ENCODE measurements around the gene MCC. TPM values are rescaled to one million over a fixed set of nuclear protein-coding genes. Genes with fewer than 3 reads are reported as not detected.

MCC gene
- total RNA-seq, 1 experiment from 2014 or later = 7.1 TPM

DNA sequence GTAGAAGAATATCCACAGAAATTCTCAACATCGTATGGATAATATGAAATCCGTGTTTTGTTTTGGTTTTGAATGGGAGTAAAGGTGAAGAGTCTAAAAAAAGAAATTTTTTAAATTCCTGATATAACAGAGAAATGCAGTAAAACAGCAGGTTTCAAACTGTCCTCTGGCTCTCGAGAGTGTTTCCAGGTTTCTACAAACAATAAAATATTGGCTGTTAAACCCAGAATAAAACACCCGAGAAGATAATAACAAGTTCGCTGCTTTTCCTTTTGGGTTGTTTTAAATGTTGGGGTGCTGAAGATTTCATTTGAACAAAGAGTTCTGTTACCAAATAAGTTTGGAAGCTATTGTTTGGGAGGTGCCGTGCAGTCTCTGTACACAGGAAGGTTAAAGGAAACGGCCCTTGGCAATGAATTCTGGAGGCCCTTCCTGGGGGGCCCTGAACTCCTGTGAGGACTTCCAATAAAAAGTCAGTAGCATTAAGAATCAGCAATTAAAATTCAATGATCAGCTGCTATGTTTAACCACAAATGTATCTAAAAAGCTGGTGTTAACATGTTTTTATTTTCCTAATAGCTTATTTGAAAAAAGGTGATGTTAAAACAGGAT is 269.2 kb downstream of the MCC start:
- Histone ChIP-seq H3K9ac (ENCODE audit: low read length) (no peak overlapping the region), H3K36me3 (ENCODE audit: low read depth, low read length) (no peaks in the 10 kb centered on the region), H3K27ac (ENCODE audit: low read length) (no peak overlapping the region), H3K9me2 (replicated peaks; ENCODE audit: low read length) (no peaks in the 10 kb centered on the region), H3K27me3 (ENCODE audit: low read length) (no peaks in the 10 kb centered on the region), H3K9me3 (ENCODE audit: low read length) (no peaks in the 10 kb centered on the region), H3K79me2 (ENCODE audit: low read length) (no peaks in the 10 kb centered on the region), H3K4me2 (ENCODE audit: low read length) (no peak overlapping the region), H3F3A (ENCODE audit: low read length, unreplicated experiment) (no peaks in the 10 kb centered on the region), H3K4me1 (ENCODE audit: insufficient read depth, low read length) (peaks cover 32% of the 10 kb centered on the region), H4K20me1 (ENCODE audit: low read length) (no peaks in the 10 kb centered on the region), H2AFZ (ENCODE audit: low read length) (no peak overlapping the region), H3K4me3 (ENCODE audit: low read length) (no peak overlapping the region)
- ChIA-PET CTCF (no interaction called here), POLR2A (ENCODE audit: unreplicated experiment) (no interaction called here)
- intact Hi-C loops (cut with micrococcal nuclease) = no loop called here
- TF ChIP-seq EZH2phosphoT487 (IDR thresholded peaks at IDR 0.05; ENCODE audit: borderline replicate concordance, low read length) (no peak), EZH2 (IDR thresholded peaks at IDR 0.05; ENCODE audit: low read length, unreplicated experiment) (no peak)
- TF ChIP-seq, protein P1, sequence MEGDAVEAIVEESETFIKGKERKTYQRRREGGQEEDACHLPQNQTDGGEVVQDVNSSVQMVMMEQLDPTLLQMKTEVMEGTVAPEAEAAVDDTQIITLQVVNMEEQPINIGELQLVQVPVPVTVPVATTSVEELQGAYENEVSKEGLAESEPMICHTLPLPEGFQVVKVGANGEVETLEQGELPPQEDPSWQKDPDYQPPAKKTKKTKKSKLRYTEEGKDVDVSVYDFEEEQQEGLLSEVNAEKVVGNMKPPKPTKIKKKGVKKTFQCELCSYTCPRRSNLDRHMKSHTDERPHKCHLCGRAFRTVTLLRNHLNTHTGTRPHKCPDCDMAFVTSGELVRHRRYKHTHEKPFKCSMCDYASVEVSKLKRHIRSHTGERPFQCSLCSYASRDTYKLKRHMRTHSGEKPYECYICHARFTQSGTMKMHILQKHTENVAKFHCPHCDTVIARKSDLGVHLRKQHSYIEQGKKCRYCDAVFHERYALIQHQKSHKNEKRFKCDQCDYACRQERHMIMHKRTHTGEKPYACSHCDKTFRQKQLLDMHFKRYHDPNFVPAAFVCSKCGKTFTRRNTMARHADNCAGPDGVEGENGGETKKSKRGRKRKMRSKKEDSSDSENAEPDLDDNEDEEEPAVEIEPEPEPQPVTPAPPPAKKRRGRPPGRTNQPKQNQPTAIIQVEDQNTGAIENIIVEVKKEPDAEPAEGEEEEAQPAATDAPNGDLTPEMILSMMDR (conservative IDR thresholded peaks at IDR 0.05; ENCODE audit: low read depth, low read length) = no peak
- DNase-seq (no peak), ATAC-seq (no peak)
- no TSS peak for BruUV-seq (replicated peaks)

DNA sequence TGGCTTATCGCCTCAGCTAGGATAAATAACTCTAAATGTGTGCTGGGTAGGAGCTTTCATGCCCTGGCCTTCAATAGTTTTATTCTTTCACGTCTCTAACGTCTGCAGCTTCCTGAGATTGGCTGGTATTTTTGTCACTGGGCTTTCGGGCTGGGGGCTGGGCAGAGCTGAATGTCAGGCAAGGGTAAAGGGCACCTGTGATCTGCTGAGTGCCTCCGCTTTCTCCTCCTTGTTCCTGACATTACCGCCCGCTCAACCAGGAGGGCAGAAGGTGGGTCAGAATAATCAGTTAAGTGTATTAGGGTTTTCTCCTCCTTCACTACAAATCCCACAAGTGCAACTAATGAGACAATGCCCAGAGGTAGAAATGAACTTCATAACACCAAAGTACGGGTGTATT is 270.1 kb downstream of the MCC start:
- Histone ChIP-seq H2AFZ (ENCODE audit: low read length) (no peak overlapping the region), H3F3A (ENCODE audit: low read length, unreplicated experiment) (no peaks in the 10 kb centered on the region), H3K27ac (ENCODE audit: low read length) (no peak overlapping the region), H3K9me3 (ENCODE audit: low read length) (no peaks in the 10 kb centered on the region), H3K79me2 (ENCODE audit: low read length) (no peaks in the 10 kb centered on the region), H3K9me2 (replicated peaks; ENCODE audit: low read length) (no peaks in the 10 kb centered on the region), H3K4me3 (ENCODE audit: low read length) (no peak overlapping the region), H3K9ac (ENCODE audit: low read length) (no peak overlapping the region), H4K20me1 (ENCODE audit: low read length) (no peaks in the 10 kb centered on the region), H3K4me2 (ENCODE audit: low read length) (no peak overlapping the region), H3K36me3 (ENCODE audit: low read depth, low read length) (no peaks in the 10 kb centered on the region), H3K27me3 (ENCODE audit: low read length) (no peaks in the 10 kb centered on the region), H3K4me1 (ENCODE audit: insufficient read depth, low read length) (peaks cover 32% of the 10 kb centered on the region)
- CTCF ChIA-PET = no interaction called here
- POLR2A ChIA-PET (ENCODE audit: unreplicated experiment) = no interaction called here
- DNase-seq (no peak), ATAC-seq (no peak)
- intact Hi-C loops (cut with micrococcal nuclease) = no loop called here
- BruUV-seq (replicated peaks) = no TSS peak
- TF ChIP-seq, protein P1 (conservative IDR thresholded peaks at IDR 0.05; ENCODE audit: low read depth, low read length) = no peak
- no peak for TF ChIP-seq EZH2 (IDR thresholded peaks at IDR 0.05; ENCODE audit: low read length, unreplicated experiment)
- TF ChIP-seq EZH2phosphoT487 (IDR thresholded peaks at IDR 0.05; ENCODE audit: borderline replicate concordance, low read length) = no peak

DNA sequence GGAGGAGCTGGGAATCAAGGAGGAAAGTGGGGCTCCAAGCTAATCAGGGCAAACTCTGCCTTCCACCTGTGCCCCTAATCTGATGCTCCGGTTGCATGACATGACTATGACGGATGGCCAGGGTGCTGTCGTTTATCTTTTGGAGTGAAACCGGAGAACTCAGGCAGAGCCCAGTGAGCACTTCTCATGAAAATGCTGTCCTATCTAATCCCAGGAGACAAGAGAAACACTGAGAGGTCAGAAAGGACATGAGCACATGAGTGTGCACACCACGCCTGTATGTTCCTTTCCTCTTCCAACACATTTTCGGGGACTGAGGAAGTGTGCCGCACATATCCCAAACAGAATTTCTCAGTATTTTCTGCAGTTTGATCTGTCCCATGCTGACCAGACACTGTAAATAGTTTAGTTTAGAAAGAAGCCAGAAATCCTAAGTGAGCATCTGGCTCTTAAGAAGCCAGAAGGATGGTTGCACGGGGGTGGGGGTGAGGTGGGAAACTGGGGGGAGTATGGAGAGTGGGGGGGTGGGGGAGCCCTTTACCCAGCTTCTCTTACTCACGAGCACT is 270.6 kb downstream of the MCC start:
- no peaks in the 10 kb centered on the region for H4K20me1 ChIP-seq (ENCODE audit: low read length)
- peaks cover 32% of the 10 kb centered on the region for H3K4me1 ChIP-seq (ENCODE audit: insufficient read depth, low read length)
- H3K4me3 ChIP-seq (ENCODE audit: low read length) = no peak overlapping the region
- H3F3A ChIP-seq (ENCODE audit: low read length, unreplicated experiment) = no peaks in the 10 kb centered on the region
- no peaks in the 10 kb centered on the region for H3K27me3 ChIP-seq (ENCODE audit: low read length)
- no peak for ATAC-seq
- no TSS peak for BruUV-seq (replicated peaks)
- intact Hi-C loops (cut with micrococcal nuclease) = no loop called here
- no peaks in the 10 kb centered on the region for H3K36me3 ChIP-seq (ENCODE audit: low read depth, low read length)
- ChIA-PET CTCF (no interaction called here), POLR2A (ENCODE audit: unreplicated experiment) (no interaction called here)
- H3K27ac ChIP-seq (ENCODE audit: low read length) = no peak overlapping the region
- TF ChIP-seq EZH2phosphoT487 (IDR thresholded peaks at IDR 0.05; ENCODE audit: borderline replicate concordance, low read length) (no peak), EZH2 (IDR thresholded peaks at IDR 0.05; ENCODE audit: low read length, unreplicated experiment) (no peak)
- TF ChIP-seq, protein P1 (conservative IDR thresholded peaks at IDR 0.05; ENCODE audit: low read depth, low read length) = no peak
- H3K4me2 ChIP-seq (ENCODE audit: low read length) = no peak overlapping the region
- no peaks in the 10 kb centered on the region for H3K9me3 ChIP-seq (ENCODE audit: low read length)
- H3K9me2 ChIP-seq (replicated peaks; ENCODE audit: low read length) = no peaks in the 10 kb centered on the region
- DNase-seq = no peak
- no peak overlapping the region for H3K9ac ChIP-seq (ENCODE audit: low read length)
- no peak overlapping the region for H2AFZ ChIP-seq (ENCODE audit: low read length)
- H3K79me2 ChIP-seq (ENCODE audit: low read length) = no peaks in the 10 kb centered on the region

Data from PC-3 (cell line).